ENCODE results near the gene VASH1. TPM values are rescaled to one million over a fixed set of nuclear protein-coding genes. Genes with fewer than 3 reads are reported as not detected.

The VASH1 gene
- polyA plus RNA-seq, 1 experiment, result 5.0 TPM

GRCh38 chr14:76793324-76793723, 32.1 kb downstream of the VASH1 start:
- POLR2A ChIA-PET, result no interaction called here
- no peak for TF ChIP-seq CTCF (IDR thresholded peaks at IDR 0.05; ENCODE audit: low read depth, low read length)
- Histone ChIP-seq H3K9me3 (ENCODE audit: control insufficient read depth, insufficient read depth, low read length) (no peaks in the 10 kb centered on the region), H3K4me3 (ENCODE audit: low read depth, low read length) (no peak overlapping the region), H3K27ac (ENCODE audit: low read depth, low read length) (no peak overlapping the region), H3K27me3 (ENCODE audit: control insufficient read depth, insufficient read depth, low read length) (no peaks in the 10 kb centered on the region)
- CTCF ChIA-PET, result interaction anchor here (1.4 kb wide), 1 partner anchor 8 kb away, joined by 6 read pairs; no protein-coding TSS in a partner anchor
- DNase-seq (ENCODE audit: low read depth, low spot score), result no peak

- H3K27ac ChIP-seq (ENCODE audit: low read depth, low read length), result no peak overlapping the region
- CTCF ChIA-PET, result interaction anchor here (1.4 kb wide), 1 partner anchor 9 kb away, joined by 6 read pairs; no protein-coding TSS in a partner anchor
- DNase-seq (ENCODE audit: low read depth, low spot score), result no peak
- POLR2A ChIA-PET, result no interaction called here
- no peaks in the 10 kb centered on the region for H3K9me3 ChIP-seq (ENCODE audit: control insufficient read depth, insufficient read depth, low read length)
- no peak for TF ChIP-seq CTCF (IDR thresholded peaks at IDR 0.05; ENCODE audit: low read depth, low read length)
- H3K27me3 ChIP-seq (ENCODE audit: control insufficient read depth, insufficient read depth, low read length), result no peaks in the 10 kb centered on the region
- no peak overlapping the region for H3K4me3 ChIP-seq (ENCODE audit: low read depth, low read length)
Measured at GRCh38 chr14:76793956-76794355, 32.7 kb downstream of the VASH1 start.

- Histone ChIP-seq H3K27me3 (ENCODE audit: control insufficient read depth, insufficient read depth, low read length) (no peaks in the 10 kb centered on the region), H3K4me3 (ENCODE audit: low read depth, low read length) (no peak overlapping the region), H3K27ac (ENCODE audit: low read depth, low read length) (no peak overlapping the region), H3K9me3 (ENCODE audit: control insufficient read depth, insufficient read depth, low read length) (no peaks in the 10 kb centered on the region)
- DNase-seq (ENCODE audit: low read depth, low spot score), result no peak
- CTCF ChIA-PET, result interaction anchor here (1.5 to 2.9 kb wide), 2 partner anchors 96 to 343 kb away, joined by 3 to 12 read pairs; no protein-coding TSS in a partner anchor
- TF ChIP-seq CTCF (IDR thresholded peaks at IDR 0.05; ENCODE audit: low read depth, low read length), result no peak
- POLR2A ChIA-PET, result no interaction called here
Measured at GRCh38 chr14:76806446-76806845, 45.2 kb downstream of the VASH1 start.

- TF ChIP-seq CTCF (IDR thresholded peaks at IDR 0.05; ENCODE audit: low read depth, low read length), result no peak
- ChIA-PET POLR2A (no interaction called here), CTCF (interaction anchor here (2.9 kb wide), 1 partner anchor 98 kb away, joined by 12 read pairs; no protein-coding TSS in a partner anchor)
- DNase-seq (ENCODE audit: low read depth, low spot score), result no peak
- Histone ChIP-seq H3K27me3 (ENCODE audit: control insufficient read depth, insufficient read depth, low read length) (no peaks in the 10 kb centered on the region), H3K9me3 (ENCODE audit: control insufficient read depth, insufficient read depth, low read length) (no peaks in the 10 kb centered on the region; the same call in 1 of the 2 replicates), H3K4me3 (ENCODE audit: low read depth, low read length) (no peak overlapping the region), H3K27ac (ENCODE audit: low read depth, low read length) (peak overlapping the region; percentile 4)
Measured at GRCh38 chr14:76808011-76808410, 46.7 kb downstream of the VASH1 start.

GRCh38 chr14:76808990-76809389, 47.7 kb downstream of the VASH1 start:
- Histone ChIP-seq H3K4me3 (ENCODE audit: low read depth, low read length) (no peak overlapping the region), H3K9me3 (ENCODE audit: control insufficient read depth, insufficient read depth, low read length) (no peaks in the 10 kb centered on the region; the same call in 1 of the 2 replicates), H3K27ac (ENCODE audit: low read depth, low read length) (no peak overlapping the region), H3K27me3 (ENCODE audit: control insufficient read depth, insufficient read depth, low read length) (no peaks in the 10 kb centered on the region)
- ChIA-PET POLR2A (no interaction called here), CTCF (interaction anchor here (1.0 to 4.5 kb wide), 2 partner anchors 24 to 98 kb away, joined by 4 to 51 read pairs; no protein-coding TSS in a partner anchor)
- DNase-seq (ENCODE audit: low read depth, low spot score), result no peak
- TF ChIP-seq CTCF (IDR thresholded peaks at IDR 0.05; ENCODE audit: low read depth, low read length), result no peak

Measured in AG04450 (cell line).